HEK293 (cell line): ENCODE data around the gene EEF2.
"Not testable (repeated sequence)": the region's sequence is repeated elsewhere in the genome, so short reads cannot be mapped to it uniquely, and the experiment has no call there.

Experiments
- FEZF1 ChIP-seq: fragments of 450-650 bp; formaldehyde crosslinking; IDR thresholded peaks from 2 replicates; pipeline ENCODE4 v1.5.1; 2016; ENCODE audit warnings: missing biosample characterization, missing genetic modification characterization
- KLF7 ChIP-seq: fragments of 450-650 bp; formaldehyde crosslinking; IDR thresholded peaks from 2 replicates; pipeline ENCODE4 v1.5.1; 2016; ENCODE audit warnings: missing biosample characterization, missing genetic modification characterization, borderline replicate concordance
- TCF7L2 ChIP-seq: IDR thresholded peaks from 2 replicates; pipeline ENCODE4 v1.6.1; 2011; ENCODE audit warnings: low read depth, mild to moderate bottlenecking, inconsistent platforms, low read length, moderate library complexity, borderline replicate concordance
- ZNF16 ChIP-seq: fragments of 450-650 bp; formaldehyde crosslinking; IDR thresholded peaks from 2 replicates; pipeline ENCODE4 v1.5.1; 2016; ENCODE audit warnings: low read depth, missing biosample characterization, missing genetic modification characterization
- ZNF654 ChIP-seq: fragments of 450-650 bp; formaldehyde crosslinking; IDR thresholded peaks from 2 replicates; pipeline ENCODE4 v1.5.1; 2016; ENCODE audit warnings: low read depth, missing biosample characterization, missing genetic modification characterization
- TF ChIP-seq, protein P1 (sequence below): fragments of 450-650 bp; formaldehyde crosslinking; IDR thresholded peaks from 2 replicates; pipeline ENCODE4 v1.5.1; 2016; ENCODE audit warnings: missing biosample characterization, missing genetic modification characterization
- TF ChIP-seq, protein P2 (sequence below): fragments of 450-650 bp; formaldehyde crosslinking; IDR thresholded peaks from 2 replicates; pipeline ENCODE4 v1.5.1; 2016; ENCODE audit warnings: missing biosample characterization, missing genetic modification characterization
- TF ChIP-seq, protein P3 (sequence below): fragments of 450-650 bp; formaldehyde crosslinking; IDR thresholded peaks from 2 replicates; pipeline ENCODE4 v1.5.1; 2016; ENCODE audit warnings: missing biosample characterization, missing genetic modification characterization

DNA sequence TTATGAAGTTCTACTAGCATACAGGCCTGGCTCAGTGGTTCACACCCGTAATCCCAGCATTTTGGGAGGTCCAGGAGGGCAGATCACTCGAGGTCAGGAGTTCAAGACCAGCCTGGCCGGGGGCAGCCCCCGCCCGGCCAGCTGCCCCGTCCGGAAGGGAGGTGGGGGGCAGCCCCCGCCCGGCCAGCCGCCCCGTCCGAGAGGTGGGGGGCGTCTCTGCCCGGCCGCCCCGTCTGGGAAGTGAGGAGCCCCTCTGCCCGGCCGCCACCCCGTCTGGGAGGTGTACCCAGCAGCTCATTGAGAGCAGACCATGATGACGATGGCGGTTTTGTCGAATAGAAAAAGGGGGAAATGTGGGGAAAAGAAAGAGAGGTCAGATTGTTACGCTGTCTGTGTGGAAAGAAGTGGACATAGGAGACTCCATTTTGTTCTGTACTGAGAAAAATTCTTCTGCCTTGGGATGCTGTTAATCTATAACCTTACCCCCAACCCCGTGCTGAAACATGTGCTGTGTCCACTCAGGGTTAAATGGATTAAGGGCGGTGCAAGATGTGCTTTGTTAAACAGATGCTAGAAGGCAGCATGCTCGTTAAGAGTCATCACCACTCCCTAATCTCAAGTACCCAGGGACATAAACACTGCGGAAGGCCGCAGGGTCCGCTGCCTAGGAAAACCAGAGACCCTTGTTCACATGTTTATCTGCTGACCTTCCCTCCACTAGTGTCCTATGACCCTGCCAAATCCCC is 13.6 kb upstream of the EEF2 start:
- TF ChIP-seq FEZF1 (tag by site-specific recombination); ZNF654 (tag by site-specific recombination); KLF7 (tag by site-specific recombination); TCF7L2; ZNF16 (tag by site-specific recombination): not testable (repeated sequence)
- TF ChIP-seq, protein P1, sequence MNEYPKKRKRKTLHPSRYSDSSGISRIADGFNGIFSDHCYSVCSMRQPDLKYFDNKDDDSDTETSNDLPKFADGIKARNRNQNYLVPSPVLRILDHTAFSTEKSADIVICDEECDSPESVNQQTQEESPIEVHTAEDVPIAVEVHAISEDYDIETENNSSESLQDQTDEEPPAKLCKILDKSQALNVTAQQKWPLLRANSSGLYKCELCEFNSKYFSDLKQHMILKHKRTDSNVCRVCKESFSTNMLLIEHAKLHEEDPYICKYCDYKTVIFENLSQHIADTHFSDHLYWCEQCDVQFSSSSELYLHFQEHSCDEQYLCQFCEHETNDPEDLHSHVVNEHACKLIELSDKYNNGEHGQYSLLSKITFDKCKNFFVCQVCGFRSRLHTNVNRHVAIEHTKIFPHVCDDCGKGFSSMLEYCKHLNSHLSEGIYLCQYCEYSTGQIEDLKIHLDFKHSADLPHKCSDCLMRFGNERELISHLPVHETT, result not testable (repeated sequence)
- TF ChIP-seq, protein P2, sequence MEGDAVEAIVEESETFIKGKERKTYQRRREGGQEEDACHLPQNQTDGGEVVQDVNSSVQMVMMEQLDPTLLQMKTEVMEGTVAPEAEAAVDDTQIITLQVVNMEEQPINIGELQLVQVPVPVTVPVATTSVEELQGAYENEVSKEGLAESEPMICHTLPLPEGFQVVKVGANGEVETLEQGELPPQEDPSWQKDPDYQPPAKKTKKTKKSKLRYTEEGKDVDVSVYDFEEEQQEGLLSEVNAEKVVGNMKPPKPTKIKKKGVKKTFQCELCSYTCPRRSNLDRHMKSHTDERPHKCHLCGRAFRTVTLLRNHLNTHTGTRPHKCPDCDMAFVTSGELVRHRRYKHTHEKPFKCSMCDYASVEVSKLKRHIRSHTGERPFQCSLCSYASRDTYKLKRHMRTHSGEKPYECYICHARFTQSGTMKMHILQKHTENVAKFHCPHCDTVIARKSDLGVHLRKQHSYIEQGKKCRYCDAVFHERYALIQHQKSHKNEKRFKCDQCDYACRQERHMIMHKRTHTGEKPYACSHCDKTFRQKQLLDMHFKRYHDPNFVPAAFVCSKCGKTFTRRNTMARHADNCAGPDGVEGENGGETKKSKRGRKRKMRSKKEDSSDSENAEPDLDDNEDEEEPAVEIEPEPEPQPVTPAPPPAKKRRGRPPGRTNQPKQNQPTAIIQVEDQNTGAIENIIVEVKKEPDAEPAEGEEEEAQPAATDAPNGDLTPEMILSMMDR (tag by site-specific recombination), result not testable (repeated sequence)
- TF ChIP-seq, protein P3, sequence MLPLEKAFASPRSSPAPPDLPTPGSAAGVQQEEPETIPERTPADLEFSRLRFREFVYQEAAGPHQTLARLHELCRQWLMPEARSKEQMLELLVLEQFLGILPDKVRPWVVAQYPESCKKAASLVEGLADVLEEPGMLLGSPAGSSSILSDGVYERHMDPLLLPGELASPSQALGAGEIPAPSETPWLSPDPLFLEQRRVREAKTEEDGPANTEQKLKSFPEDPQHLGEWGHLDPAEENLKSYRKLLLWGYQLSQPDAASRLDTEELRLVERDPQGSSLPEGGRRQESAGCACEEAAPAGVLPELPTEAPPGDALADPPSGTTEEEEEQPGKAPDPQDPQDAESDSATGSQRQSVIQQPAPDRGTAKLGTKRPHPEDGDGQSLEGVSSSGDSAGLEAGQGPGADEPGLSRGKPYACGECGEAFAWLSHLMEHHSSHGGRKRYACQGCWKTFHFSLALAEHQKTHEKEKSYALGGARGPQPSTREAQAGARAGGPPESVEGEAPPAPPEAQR (tag by site-specific recombination), result not testable (repeated sequence)
